HL-60 (cell line): ENCODE data around the gene POLR2J.

Source experiments
- POLR2AphosphoS5 ChIP-seq: IDR thresholded peaks from 2 replicates; pipeline ENCODE4 v1.6.1; 2012; ENCODE audit warnings: low read depth
- TF ChIP-seq, protein P1 (sequence below): IDR thresholded peaks from one replicate; pipeline ENCODE4 v1.5.1; 2011; ENCODE audit warnings: low read length, control low read depth, inconsistent platforms; ENCODE audit not compliant: insufficient read depth
- TF ChIP-seq, protein P2 (sequence below): IDR thresholded peaks from 2 replicates; pipeline ENCODE4 v1.6.1; 2012; ENCODE audit warnings: low read depth; ENCODE audit not compliant: insufficient replicate concordance

DNA sequence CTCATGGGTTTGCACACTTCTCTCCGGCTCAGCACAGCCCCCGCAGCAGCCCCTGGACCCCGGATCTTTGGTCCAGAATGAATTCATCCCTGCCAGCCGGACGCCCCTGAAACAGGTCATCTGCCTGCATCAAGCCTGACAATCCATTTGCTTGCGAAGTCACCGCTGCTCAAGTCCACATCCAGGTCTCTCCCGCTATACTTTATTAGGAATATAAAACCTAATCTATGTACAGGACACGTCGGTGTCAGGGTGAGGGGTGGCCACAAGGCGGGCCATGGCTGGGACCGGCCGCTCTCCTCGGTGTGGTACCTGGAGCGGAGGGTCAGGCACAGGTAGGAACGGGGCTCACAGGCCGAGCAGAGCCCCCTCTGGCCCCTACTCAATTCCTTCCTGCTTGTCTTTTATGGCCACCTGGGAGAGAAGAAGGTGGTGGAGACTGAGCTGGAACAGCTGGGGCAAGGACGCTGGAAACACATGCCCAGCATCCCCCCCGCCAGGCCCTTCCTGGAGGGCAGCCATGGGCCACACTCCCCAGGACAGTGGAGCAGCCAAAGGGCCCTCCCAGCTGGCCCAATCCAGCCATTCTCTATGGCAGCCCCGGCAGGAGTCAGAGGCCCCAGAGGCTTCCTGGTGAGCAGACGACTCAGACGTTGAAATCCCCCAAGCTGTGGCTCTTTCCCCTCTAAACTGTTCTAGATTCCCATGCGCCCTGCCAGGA, 5.3 kb downstream of the POLR2J start:
- TF ChIP-seq, protein P1, sequence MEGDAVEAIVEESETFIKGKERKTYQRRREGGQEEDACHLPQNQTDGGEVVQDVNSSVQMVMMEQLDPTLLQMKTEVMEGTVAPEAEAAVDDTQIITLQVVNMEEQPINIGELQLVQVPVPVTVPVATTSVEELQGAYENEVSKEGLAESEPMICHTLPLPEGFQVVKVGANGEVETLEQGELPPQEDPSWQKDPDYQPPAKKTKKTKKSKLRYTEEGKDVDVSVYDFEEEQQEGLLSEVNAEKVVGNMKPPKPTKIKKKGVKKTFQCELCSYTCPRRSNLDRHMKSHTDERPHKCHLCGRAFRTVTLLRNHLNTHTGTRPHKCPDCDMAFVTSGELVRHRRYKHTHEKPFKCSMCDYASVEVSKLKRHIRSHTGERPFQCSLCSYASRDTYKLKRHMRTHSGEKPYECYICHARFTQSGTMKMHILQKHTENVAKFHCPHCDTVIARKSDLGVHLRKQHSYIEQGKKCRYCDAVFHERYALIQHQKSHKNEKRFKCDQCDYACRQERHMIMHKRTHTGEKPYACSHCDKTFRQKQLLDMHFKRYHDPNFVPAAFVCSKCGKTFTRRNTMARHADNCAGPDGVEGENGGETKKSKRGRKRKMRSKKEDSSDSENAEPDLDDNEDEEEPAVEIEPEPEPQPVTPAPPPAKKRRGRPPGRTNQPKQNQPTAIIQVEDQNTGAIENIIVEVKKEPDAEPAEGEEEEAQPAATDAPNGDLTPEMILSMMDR, result no peak
- TF ChIP-seq POLR2AphosphoS5, result no peak
- TF ChIP-seq, protein P2, sequence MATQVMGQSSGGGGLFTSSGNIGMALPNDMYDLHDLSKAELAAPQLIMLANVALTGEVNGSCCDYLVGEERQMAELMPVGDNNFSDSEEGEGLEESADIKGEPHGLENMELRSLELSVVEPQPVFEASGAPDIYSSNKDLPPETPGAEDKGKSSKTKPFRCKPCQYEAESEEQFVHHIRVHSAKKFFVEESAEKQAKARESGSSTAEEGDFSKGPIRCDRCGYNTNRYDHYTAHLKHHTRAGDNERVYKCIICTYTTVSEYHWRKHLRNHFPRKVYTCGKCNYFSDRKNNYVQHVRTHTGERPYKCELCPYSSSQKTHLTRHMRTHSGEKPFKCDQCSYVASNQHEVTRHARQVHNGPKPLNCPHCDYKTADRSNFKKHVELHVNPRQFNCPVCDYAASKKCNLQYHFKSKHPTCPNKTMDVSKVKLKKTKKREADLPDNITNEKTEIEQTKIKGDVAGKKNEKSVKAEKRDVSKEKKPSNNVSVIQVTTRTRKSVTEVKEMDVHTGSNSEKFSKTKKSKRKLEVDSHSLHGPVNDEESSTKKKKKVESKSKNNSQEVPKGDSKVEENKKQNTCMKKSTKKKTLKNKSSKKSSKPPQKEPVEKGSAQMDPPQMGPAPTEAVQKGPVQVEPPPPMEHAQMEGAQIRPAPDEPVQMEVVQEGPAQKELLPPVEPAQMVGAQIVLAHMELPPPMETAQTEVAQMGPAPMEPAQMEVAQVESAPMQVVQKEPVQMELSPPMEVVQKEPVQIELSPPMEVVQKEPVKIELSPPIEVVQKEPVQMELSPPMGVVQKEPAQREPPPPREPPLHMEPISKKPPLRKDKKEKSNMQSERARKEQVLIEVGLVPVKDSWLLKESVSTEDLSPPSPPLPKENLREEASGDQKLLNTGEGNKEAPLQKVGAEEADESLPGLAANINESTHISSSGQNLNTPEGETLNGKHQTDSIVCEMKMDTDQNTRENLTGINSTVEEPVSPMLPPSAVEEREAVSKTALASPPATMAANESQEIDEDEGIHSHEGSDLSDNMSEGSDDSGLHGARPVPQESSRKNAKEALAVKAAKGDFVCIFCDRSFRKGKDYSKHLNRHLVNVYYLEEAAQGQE, result no peak
